Kidney (tissue), 14 donors: ENCODE results near the gene MBOAT1. TPM values are rescaled to one million over a fixed set of nuclear protein-coding genes. Genes with fewer than 3 reads are reported as not detected.

Source experiments
- DNase-seq, 5 donors: peaks; one replicate each; pipeline ENCODE4 v3.0.0-alpha.2; 2013 to 2020
- FAIRE-seq: peaks from 2 replicates; lab custom pipeline; 2012; peaks lifted over from hg19 to GRCh38; lab: Jason Lieb, UNC
- H3K27ac ChIP-seq, 2 donors: one replicate each; pipeline ENCODE4 v1.7.0; 2013; ENCODE audit warnings: low read depth in 2 of 2, low read length in 2 of 2, inconsistent platforms in 1 of 2
- H3K27me3 ChIP-seq: one replicate; pipeline ENCODE4 v1.7.1; 2013; ENCODE audit warnings: low read length, inconsistent platforms; ENCODE audit not compliant: control insufficient read depth, insufficient read depth
- H3K36me3 ChIP-seq, 3 donors: one replicate each; pipeline versions ENCODE4 v1.7.0 to v1.7.1; 2013; ENCODE audit warnings: low read length in 3 of 3, control low read depth in 1 of 3, inconsistent platforms in 1 of 3; ENCODE audit not compliant: insufficient read depth in 3 of 3, control insufficient read depth in 2 of 3
- H3K4me1 ChIP-seq, 3 donors: one replicate each; pipeline versions ENCODE4 v1.7.0 to v1.7.1; 2013; ENCODE audit warnings: low read length in 3 of 3, inconsistent platforms in 1 of 3, low read depth in 1 of 3; ENCODE audit not compliant: control insufficient read depth in 2 of 3, insufficient read depth in 2 of 3
- H3K4me3 ChIP-seq, 3 donors: one replicate each; pipeline versions ENCODE4 v1.7.0 to v1.8.1; 2013; ENCODE audit warnings: low read length in 3 of 3, control low read depth in 1 of 3, inconsistent platforms in 1 of 3
- H3K9ac ChIP-seq, 3 donors: one replicate each; pipeline versions ENCODE4 v1.7.0 to v1.7.1; 2013; ENCODE audit warnings: low read length in 3 of 3, control low read depth in 1 of 3, inconsistent platforms in 1 of 3
- H3K9me3 ChIP-seq, 3 donors: one replicate each; pipeline versions ENCODE4 v1.7.0 to v1.7.1; 2013; ENCODE audit warnings: low read length in 3 of 3, control low read depth in 1 of 3, inconsistent platforms in 1 of 3; ENCODE audit not compliant: control insufficient read depth in 2 of 3, insufficient read depth in 1 of 3
- intact Hi-C: fragments of 100-400 bp; cut with DNase I; formaldehyde crosslinking; loops from one replicate; pipeline ENCODE4 v1.11.1; 2022
- polyA plus RNA-seq: library from polyadenylated mRNA; stranded (reverse); fragments of 350-450 nt; fragmentation: Illumina TruSeq; extraction: RNeasy Lipid Tissue Mini Kit (QIAGEN cat#74804); gene quantifications from one replicate; pipeline ENCODE4 v1.2.3, GENCODE V29; 2014; ENCODE audit warnings: low read depth, low replicate concordance; ENCODE audit not compliant: insufficient read depth
- total RNA-seq: library from RNA; stranded (reverse); fragmentation: NEBNext Ultra II Directional; extraction: Animal tissue kit (Norgen Biotek cat#: 25700); gene quantifications from one replicate; pipeline ENCODE4 v1.2.1, GENCODE V29; 2021
- TF ChIP-seq, protein P1 (sequence below): IDR thresholded peaks from 3 replicates; pipeline ENCODE4 v1.5.1; 2012; ENCODE audit warnings: mild to moderate bottlenecking, moderate library complexity, borderline replicate concordance; ENCODE audit not compliant: insufficient read depth; ENCODE audit errors: extremely low read depth
- donor health status: control.
- donor health status: control.
- donor health status: control.
- donor health status: control.
- donor health status: control.
- donor health status: DM: yes; HTN: yes; CAD: no.
- donor health status: Normal renal cell carcinoma (clear cell type).

Gene MBOAT1
- total and polyA plus RNA-seq, 2 donors from 2014 or later = 1.9 to 15.1 TPM

DNA sequence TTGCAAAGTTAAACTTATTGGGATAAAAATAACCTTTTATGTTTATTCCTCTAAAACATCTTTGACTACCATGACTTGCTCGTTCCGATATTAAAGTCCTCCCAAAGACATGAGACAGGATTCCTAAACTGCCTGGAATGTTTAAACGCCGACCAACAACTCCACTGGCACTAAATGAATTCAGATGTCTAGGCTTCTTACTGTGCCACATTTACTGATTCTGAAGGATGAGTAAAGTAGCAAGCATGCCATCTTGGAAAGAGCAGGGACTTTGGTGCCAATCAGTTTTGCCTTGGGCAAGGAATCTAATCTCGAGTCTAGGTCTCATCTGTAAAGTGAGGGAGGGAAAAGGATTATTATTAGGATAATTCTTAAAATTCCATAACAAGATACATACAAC is 25.3 kb downstream of the MBOAT1 start:
- intact Hi-C loops = no loop called here
- H3K9me3 ChIP-seq = no peaks in the 10 kb centered on the region
- no peaks in the 10 kb centered on the region for H3K36me3 ChIP-seq
- H3K4me1 ChIP-seq = peaks cover 0 to 11% (median 0%) of the 10 kb centered on the region in 3 donors
- TF ChIP-seq, protein P1, sequence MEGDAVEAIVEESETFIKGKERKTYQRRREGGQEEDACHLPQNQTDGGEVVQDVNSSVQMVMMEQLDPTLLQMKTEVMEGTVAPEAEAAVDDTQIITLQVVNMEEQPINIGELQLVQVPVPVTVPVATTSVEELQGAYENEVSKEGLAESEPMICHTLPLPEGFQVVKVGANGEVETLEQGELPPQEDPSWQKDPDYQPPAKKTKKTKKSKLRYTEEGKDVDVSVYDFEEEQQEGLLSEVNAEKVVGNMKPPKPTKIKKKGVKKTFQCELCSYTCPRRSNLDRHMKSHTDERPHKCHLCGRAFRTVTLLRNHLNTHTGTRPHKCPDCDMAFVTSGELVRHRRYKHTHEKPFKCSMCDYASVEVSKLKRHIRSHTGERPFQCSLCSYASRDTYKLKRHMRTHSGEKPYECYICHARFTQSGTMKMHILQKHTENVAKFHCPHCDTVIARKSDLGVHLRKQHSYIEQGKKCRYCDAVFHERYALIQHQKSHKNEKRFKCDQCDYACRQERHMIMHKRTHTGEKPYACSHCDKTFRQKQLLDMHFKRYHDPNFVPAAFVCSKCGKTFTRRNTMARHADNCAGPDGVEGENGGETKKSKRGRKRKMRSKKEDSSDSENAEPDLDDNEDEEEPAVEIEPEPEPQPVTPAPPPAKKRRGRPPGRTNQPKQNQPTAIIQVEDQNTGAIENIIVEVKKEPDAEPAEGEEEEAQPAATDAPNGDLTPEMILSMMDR = no peak
- no peak overlapping the region for H3K27ac ChIP-seq
- FAIRE-seq (no peak), DNase-seq (no peak)
- H3K4me3 ChIP-seq = no peak overlapping the region
- H3K27me3 ChIP-seq = no peaks in the 10 kb centered on the region
- H3K9ac ChIP-seq = no peak overlapping the region

DNA sequence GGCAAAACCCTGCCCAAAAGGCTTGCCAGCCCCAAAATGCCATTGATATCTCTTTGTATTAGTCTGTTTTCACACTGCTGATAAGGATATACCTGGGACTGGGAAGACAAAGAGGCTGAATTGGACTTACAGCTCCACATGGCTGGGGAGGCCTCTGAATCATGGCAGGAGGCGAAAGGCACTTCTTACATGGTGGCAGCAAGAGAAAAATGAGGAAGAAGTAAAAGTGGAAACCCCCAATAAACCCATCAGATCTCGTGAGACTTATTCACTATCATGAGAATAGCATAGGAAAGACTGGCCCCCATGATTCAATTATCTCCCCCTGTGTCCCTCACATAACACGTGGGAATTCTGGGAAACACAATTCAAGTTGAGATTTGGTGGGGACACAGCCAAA is 28.6 kb downstream of the MBOAT1 start:
- TF ChIP-seq, protein P1 = no peak
- peaks cover 0 to 14% (median 0%) of the 10 kb centered on the region in 3 donors for H3K4me1 ChIP-seq
- no peaks in the 10 kb centered on the region for H3K9me3 ChIP-seq
- peak overlapping the region; percentile 59 to 79 for H3K27ac ChIP-seq
- H3K36me3 ChIP-seq = no peaks in the 10 kb centered on the region
- DNase-seq = no peak
- no peak overlapping the region for H3K9ac ChIP-seq
- no peak for FAIRE-seq
- H3K27me3 ChIP-seq = no peaks in the 10 kb centered on the region
- intact Hi-C loops = no loop called here
- H3K4me3 ChIP-seq = no peak overlapping the region

DNA sequence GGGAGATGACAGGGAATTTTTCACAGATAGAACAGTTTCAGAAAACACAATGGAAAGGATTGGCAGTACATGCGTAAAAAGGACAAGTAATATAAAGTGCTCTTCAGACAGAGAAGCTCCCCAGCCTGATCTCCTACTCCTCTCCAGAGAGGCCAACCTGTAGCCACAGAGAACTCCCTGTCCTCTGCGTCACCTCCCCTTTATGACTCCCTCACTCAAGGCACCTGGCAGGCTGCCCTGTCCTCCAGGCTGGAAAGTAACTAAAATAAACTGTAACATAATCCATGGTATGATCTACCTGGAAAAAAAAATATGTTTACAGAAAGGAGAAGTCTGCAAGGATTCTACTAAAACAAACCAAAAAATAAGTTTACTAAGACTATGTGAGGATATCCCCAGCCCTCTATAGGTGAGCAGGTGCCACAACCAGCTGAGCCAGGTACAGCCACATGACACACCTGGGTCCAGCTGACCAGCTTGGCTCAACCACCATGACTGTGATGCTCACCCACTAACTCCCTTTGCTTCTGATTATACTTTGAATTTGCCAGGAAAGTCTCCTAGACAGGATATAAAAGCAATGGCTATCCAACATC is 29.2 kb downstream of the MBOAT1 start:
- TF ChIP-seq, protein P1 = no peak
- Histone ChIP-seq H3K36me3 (no peaks in the 10 kb centered on the region), H3K9ac (no peak overlapping the region), H3K9me3 (no peaks in the 10 kb centered on the region), H3K27me3 (no peaks in the 10 kb centered on the region), H3K4me3 (no peak overlapping the region), H3K4me1 (peaks cover 0 to 14% (median 0%) of the 10 kb centered on the region in 3 donors), H3K27ac (peak overlapping the region; percentile 59 to 79)
- DNase-seq (peak in 3 of 5 donors; percentile 53 to 69 (median 65)), FAIRE-seq (no peak)
- intact Hi-C loops = no loop called here
